K562 (cell line): ENCODE results near the gene GLIS1. TPM values are rescaled to one million over a fixed set of nuclear protein-coding genes. Genes with fewer than 3 reads are reported as not detected.

Source experiments
- ATAC-seq: fragments of 200-7000 bp; cut with Tn5 transposase; 3 replicates; pipeline ENCODE4 v1.9.1; 2020; ENCODE audit warnings: moderate library complexity
- BruUV-seq: library from RNA; stranded (reverse); fragments of 400-500 nt; replicated peaks from 2 replicates; lab custom pipeline; 2021; lab: Mats Ljungman, UMichigan
- CTCF ChIA-PET: fragments of 300-600 bp; formaldehyde crosslinking; extraction: SDS; loops from one replicate; lab custom pipeline; 2021; ENCODE audit warnings: low intra/inter-chr PET ratio; lab: Yijun Ruan, JAX
- POLR2A ChIA-PET: fragments of 300-600, 350-650 bp; sonication (Branson Sonifier 250); formaldehyde crosslinking; extraction: SDS; loops from one replicate; lab custom pipeline; 2021; ENCODE audit warnings: antibody characterized with exemption, inconsistent platforms; lab: Yijun Ruan, JAX
- DNase-seq, 4 experiments: peaks; one replicate each; pipeline versions ENCODE4 v3.0.0 to v3.0.0-alpha.2; 2011 to 2018; ENCODE audit warnings: low spot score in 3 of 4, mixed read lengths in 3 of 4; ENCODE audit errors: extremely low read depth in 1 of 4
- FAIRE-seq: peaks from 2 replicates; lab custom pipeline; 2011; peaks lifted over from hg19 to GRCh38; lab: Jason Lieb, UNC
- H2AFZ ChIP-seq: 2 replicates; pipeline ENCODE4 v1.6.0; 2011; ENCODE audit warnings: low read depth, low read length, control low read depth, inconsistent platforms
- H3K27ac ChIP-seq: fragments of 200-600 bp; 3 replicates; pipeline ENCODE4 v1.8.0; 2011; ENCODE audit warnings: low read depth, mild to moderate bottlenecking, control low read depth, inconsistent platforms, low read length, moderate library complexity, mixed read lengths; ENCODE audit errors: extremely low read depth
- H3K27me3 ChIP-seq, 2 experiments: fragments of 300-600 bp in 1 of 2; 2 replicates in 1 of 2; 3 replicates in 1 of 2; pipeline versions ENCODE4 v1.6.0 to v1.8.0; 2011; ENCODE audit warnings: inconsistent platforms in 2 of 2, low read length in 2 of 2, mild to moderate bottlenecking in 1 of 2, mixed read lengths in 1 of 2, moderate library complexity in 1 of 2; ENCODE audit not compliant: control insufficient read depth in 2 of 2, insufficient read depth in 2 of 2
- H3K36me3 ChIP-seq: fragments of 300-600 bp; 3 replicates; pipeline ENCODE4 v1.8.0; 2011; ENCODE audit warnings: mild to moderate bottlenecking, low read length, inconsistent platforms; ENCODE audit not compliant: control insufficient read depth, insufficient read depth
- H3K4me1 ChIP-seq, 2 experiments: fragments of 200-600 bp in 1 of 2; replicated peaks in 1 of 2; 2 replicates in 1 of 2; 3 replicates in 1 of 2; pipeline versions ENCODE4 v1.5.1 to v1.8.0; 2011; ENCODE audit warnings: inconsistent platforms in 2 of 2, low read length in 2 of 2, mild to moderate bottlenecking in 1 of 2, mixed read lengths in 1 of 2, moderate library complexity in 1 of 2; ENCODE audit not compliant: control insufficient read depth in 2 of 2, insufficient read depth in 2 of 2
- H3K4me2 ChIP-seq: 2 replicates; pipeline ENCODE4 v1.6.1; 2011; ENCODE audit warnings: low read length, control low read depth, inconsistent platforms, mixed read lengths; ENCODE audit not compliant: insufficient read depth
- H3K4me3 ChIP-seq: fragments of 200-600 bp; sonication (generic), shearing (Covaris generic); 2 replicates; pipeline ENCODE4 v1.5.1; 2016; ENCODE audit warnings: control low read depth, inconsistent platforms
- H3K79me2 ChIP-seq: fragments of 200-600 bp; 3 replicates; pipeline ENCODE4 v1.8.0; 2011; ENCODE audit warnings: low read length, inconsistent platforms; ENCODE audit not compliant: control insufficient read depth, insufficient read depth
- H3K9ac ChIP-seq, 2 experiments: 2 replicates each; pipeline versions ENCODE4 v1.6.0 to v1.6.1; 2011; ENCODE audit warnings: low read depth in 2 of 2, low read length in 2 of 2, control low read depth in 1 of 2, inconsistent platforms in 1 of 2, mild to moderate bottlenecking in 1 of 2, mixed read lengths in 1 of 2; ENCODE audit not compliant: insufficient read depth in 1 of 2
- H3K9me1 ChIP-seq: one replicate; pipeline ENCODE4 v1.6.0; 2011; ENCODE audit warnings: inconsistent platforms, mild to moderate bottlenecking, low read length, moderate library complexity; ENCODE audit not compliant: control insufficient read depth, insufficient read depth
- H3K9me3 ChIP-seq: replicated peaks from 2 replicates; pipeline ENCODE4 v1.5.1; 2011; ENCODE audit warnings: low read depth, low read length, inconsistent platforms; ENCODE audit not compliant: control insufficient read depth, insufficient read depth
- H4K20me1 ChIP-seq: replicated peaks from 2 replicates; pipeline ENCODE4 v1.6.1; 2011; ENCODE audit warnings: low read length, inconsistent platforms, mixed read lengths; ENCODE audit not compliant: control insufficient read depth, insufficient read depth
- PHB ChIP-seq: fragments of 250-450 bp; sonication (Bioruptor Pico); IDR thresholded peaks from 2 replicates; pipeline ENCODE4 v1.5.0; 2021
- RCOR1 ChIP-seq, 2 experiments: IDR thresholded peaks; 2 replicates each; pipeline ENCODE4 v1.6.1; 2012; ENCODE audit warnings: low read depth in 2 of 2, low read length in 2 of 2, borderline replicate concordance in 1 of 2, improper control_type of control experiment in 1 of 2
- RNF2 ChIP-seq: sonication (generic); IDR thresholded peaks from 2 replicates; pipeline ENCODE4 v1.6.1; 2016
- ZNF12 ChIP-seq: sonication (generic); formaldehyde crosslinking; IDR thresholded peaks from 2 replicates; pipeline ENCODE4 v1.4.0; 2020; ENCODE audit warnings: mild to moderate bottlenecking, missing genetic modification reagents
- whole genome bisulfite sequencing: fragments of 100-300 bp; shearing (Covaris generic); methylation state at CpG from one replicate; pipeline ENCODE4 v1.1.6; 2016; ENCODE audit warnings: low coverage, mixed read lengths; ENCODE audit not compliant: insufficient coverage; ENCODE audit errors: missing lambda C conversion rate; 5-methylcytosine and 5-hydroxymethylcytosine counted together
- in situ Hi-C: fragments of 300-500 bp; cut with MboI; formaldehyde crosslinking; loops from 4 replicates; pipeline ENCODE4 v1.15.0; 2018; ENCODE audit warnings: inconsistent platforms, mixed read lengths
- intact Hi-C: fragments of 100-400 bp; cut with micrococcal nuclease; formaldehyde crosslinking; loops from 2 replicates; pipeline ENCODE4 v1.14.2; 2022
- polyA plus RNA-seq, 8 experiments: library from polyadenylated mRNA; depleted of rRNA in 4 of 8; stranded (reverse) in 5 of 8; unstranded in 3 of 8; fragments of >200 nt; fragmentation: Nextera tagmentation in 2 of 8; fragmentation: Illumina TruSeq in 1 of 8; extraction: Ambion mirVana in 2 of 8; extraction: Trizol in 1 of 8; gene quantifications; 2 replicates each; pipeline versions ENCODE4 v1.2.1 to v1.2.3, GENCODE V29; 2011 to 2014; ENCODE audit warnings: inconsistent platforms in 1 of 8, missing spikeins in 1 of 8
- total RNA-seq, 7 experiments: library from RNA; depleted of rRNA in 6 of 7; stranded (reverse); fragments of >200 nt in 6 of 7; fragmentation: Illumina TruSeq in 2 of 7; extraction: Trizol in 2 of 7; gene quantifications; 2 replicates each; pipeline versions ENCODE4 v1.2.1 to v1.2.3, GENCODE V29; 2011 to 2021; ENCODE audit warnings: low replicate concordance in 1 of 7
- TF ChIP-seq, protein P1 (sequence below), 3 experiments: IDR thresholded peaks in 2 of 3; conservative IDR thresholded peaks in 1 of 3; 2 replicates each; pipeline ENCODE4 v1.5.1; 2011 to 2012; ENCODE audit warnings: low read length in 3 of 3, mild to moderate bottlenecking in 3 of 3, control low read depth in 2 of 3, improper control_type of control experiment in 1 of 3, inconsistent platforms in 1 of 3, low read depth in 1 of 3, mixed read lengths in 1 of 3, moderate library complexity in 1 of 3; ENCODE audit not compliant: insufficient read depth in 2 of 3

The GLIS1 gene
- total and polyA plus RNA-seq, 9 of the 15 experiments (the other 6 are each of a cell fraction or from before 2014, with no cell fraction given): not detected

DNA sequence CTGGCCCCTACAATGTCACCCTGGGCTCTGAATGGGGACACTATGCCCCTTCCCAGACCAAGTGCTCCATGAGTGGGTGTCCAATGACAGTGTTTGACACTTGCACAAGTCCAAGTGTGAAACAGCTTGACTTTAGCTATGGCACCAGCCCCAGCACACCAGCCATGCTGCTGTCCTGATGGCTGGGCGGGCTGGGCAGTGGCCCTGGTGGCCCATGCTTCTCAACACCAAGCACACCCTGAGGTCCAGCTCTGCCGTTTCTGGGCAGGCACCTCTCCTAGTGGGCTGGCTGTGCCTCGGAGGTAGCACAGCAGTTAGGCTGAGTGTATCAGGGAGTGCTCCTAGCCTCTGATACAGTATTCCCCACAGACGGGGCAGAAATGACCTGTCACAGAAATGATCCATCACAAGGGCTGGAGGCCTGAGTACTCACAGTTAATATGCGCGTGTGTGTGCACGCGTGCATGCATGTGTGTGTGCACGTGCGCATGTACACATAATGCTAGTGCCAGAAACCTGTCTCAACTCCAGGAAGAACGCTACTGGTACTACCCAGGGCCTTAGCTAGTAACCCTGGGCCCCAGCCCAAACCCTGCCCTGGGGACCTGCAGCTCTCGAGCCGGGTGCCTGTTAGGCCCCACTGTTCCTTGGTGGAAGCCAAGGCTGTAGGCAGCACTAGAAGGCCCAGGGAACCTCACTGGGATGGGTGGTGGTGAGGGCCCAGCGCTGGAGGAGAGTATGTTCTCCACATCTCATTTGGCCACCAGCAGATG, 145.8 kb downstream of the GLIS1 start:
- Histone ChIP-seq H3K9me1 (no peaks in the 10 kb centered on the region), H3K4me1 (peaks cover 0 to 11% of the 10 kb centered on the region in 2 experiments; a peak in 2 of 5 replicates), H3K9ac (0 out of 4 replicates have a peak overlapping the region, but pooled peaks of 1 of the 2 experiments have one; percentile 46), H3K4me3 (no peak overlapping the region), H3K79me2 (no peaks in the 10 kb centered on the region)
- 4% methylated on average over 14 of the region's 14 CpGs for WGBS
- CTCF ChIA-PET: interaction anchor here (1.8 kb wide), 1 partner anchor 108 kb away, joined by 9 read pairs; no protein-coding TSS in a partner anchor
- TF ChIP-seq ZNF12 (CRISPR knock-in tag): no peak
- TF ChIP-seq, all 486 proteins: peak for 0
- Histone ChIP-seq H3K27me3 (peaks cover 29 to 68% of the 10 kb centered on the region in 2 experiments), H3K9me3 (no peaks in the 10 kb centered on the region), H3K27ac (no peak overlapping the region), H3K4me2 (no peak overlapping the region), H3K36me3 (no peaks in the 10 kb centered on the region), H4K20me1 (peaks cover 29% of the 10 kb centered on the region), H2AFZ (no peak overlapping the region)
- intact Hi-C loops: no loop called here
- in situ Hi-C loops: no loop called here
- no TSS peak for BruUV-seq
- POLR2A ChIA-PET: interaction anchor here (0.6 kb wide), 1 partner anchor 162 kb away, joined by 5 read pairs; no protein-coding TSS in a partner anchor
- DNase-seq (no peak), FAIRE-seq (no peak), ATAC-seq (no peak)

DNA sequence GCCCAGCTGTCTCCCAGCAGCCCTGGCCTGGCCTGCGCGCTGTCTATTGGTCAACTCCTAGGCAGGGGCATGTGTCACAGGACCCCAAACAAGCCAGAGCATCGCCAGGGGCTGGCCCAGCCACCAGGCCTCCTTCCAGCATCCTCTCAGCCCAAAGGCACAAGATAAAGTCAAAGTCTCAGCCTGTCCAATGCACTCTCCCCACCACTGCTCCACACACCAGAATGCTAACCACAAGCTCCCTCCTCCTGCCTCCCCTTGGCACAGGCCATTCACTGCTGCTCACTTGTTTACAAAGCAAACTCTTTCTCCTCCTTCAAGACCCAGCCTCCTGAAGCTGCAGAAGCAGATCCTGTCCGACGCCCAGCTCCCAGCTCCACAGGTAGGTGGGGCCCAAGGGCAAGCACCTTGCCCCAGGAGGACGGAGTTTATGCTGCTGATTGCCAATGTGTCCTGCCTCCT, 146.4 kb downstream of the GLIS1 start:
- no TSS peak for BruUV-seq
- Histone ChIP-seq H2AFZ (no peak overlapping the region), H3K4me3 (no peak overlapping the region), H4K20me1 (peaks cover 29% of the 10 kb centered on the region), H3K36me3 (no peaks in the 10 kb centered on the region), H3K9me1 (no peaks in the 10 kb centered on the region), H3K79me2 (no peaks in the 10 kb centered on the region), H3K27ac (no peak overlapping the region), H3K4me2 (no peak overlapping the region), H3K9me3 (no peaks in the 10 kb centered on the region), H3K27me3 (peaks cover 26 to 67% of the 10 kb centered on the region in 2 experiments), H3K9ac (no peak overlapping the region), H3K4me1 (peaks cover 0 to 11% of the 10 kb centered on the region in 2 experiments; a peak in 2 of 5 replicates)
- intact Hi-C loops: no loop called here
- TF ChIP-seq, protein P1, sequence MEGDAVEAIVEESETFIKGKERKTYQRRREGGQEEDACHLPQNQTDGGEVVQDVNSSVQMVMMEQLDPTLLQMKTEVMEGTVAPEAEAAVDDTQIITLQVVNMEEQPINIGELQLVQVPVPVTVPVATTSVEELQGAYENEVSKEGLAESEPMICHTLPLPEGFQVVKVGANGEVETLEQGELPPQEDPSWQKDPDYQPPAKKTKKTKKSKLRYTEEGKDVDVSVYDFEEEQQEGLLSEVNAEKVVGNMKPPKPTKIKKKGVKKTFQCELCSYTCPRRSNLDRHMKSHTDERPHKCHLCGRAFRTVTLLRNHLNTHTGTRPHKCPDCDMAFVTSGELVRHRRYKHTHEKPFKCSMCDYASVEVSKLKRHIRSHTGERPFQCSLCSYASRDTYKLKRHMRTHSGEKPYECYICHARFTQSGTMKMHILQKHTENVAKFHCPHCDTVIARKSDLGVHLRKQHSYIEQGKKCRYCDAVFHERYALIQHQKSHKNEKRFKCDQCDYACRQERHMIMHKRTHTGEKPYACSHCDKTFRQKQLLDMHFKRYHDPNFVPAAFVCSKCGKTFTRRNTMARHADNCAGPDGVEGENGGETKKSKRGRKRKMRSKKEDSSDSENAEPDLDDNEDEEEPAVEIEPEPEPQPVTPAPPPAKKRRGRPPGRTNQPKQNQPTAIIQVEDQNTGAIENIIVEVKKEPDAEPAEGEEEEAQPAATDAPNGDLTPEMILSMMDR (IDR thresholded peaks at IDR 0.05 in 2 of 3, conservative IDR thresholded peaks at IDR 0.05 in 1 of 3; ENCODE audit: insufficient read depth in 2 of 3, low read depth in 1 of 3, low read length in 3 of 3): peak in 2 of 3 experiments; percentile 24 to 31; a peak in 1 of 6 replicates
- no peak for TF ChIP-seq RNF2
- TF ChIP-seq RCOR1 (IDR thresholded peaks at IDR 0.05; ENCODE audit: borderline replicate concordance in 1 of 2, low read depth in 2 of 2, low read length in 2 of 2): no peak
- TF ChIP-seq PHB (CRISPR knock-in tag): no peak
- FAIRE-seq (no peak), ATAC-seq (peak; percentile 36), DNase-seq (no peak)
- POLR2A ChIA-PET: no interaction called here
- WGBS: 2% methylated on average over 6 of the region's 6 CpGs
- in situ Hi-C loops: no loop called here
- CTCF ChIA-PET: no interaction called here
